OCI-LY7 (cell line): ENCODE measurements around the gene MICAL3. TPM values are rescaled to one million over a fixed set of nuclear protein-coding genes. Genes with fewer than 3 reads are reported as not detected.

Experiments
- BruUV-seq: library from RNA; stranded (reverse); fragments of 400-500 nt; replicated peaks from 2 replicates; lab custom pipeline; 2021; lab: Mats Ljungman, UMichigan
- CTCF ChIA-PET: fragments of 300-600 bp; sonication (Branson Sonifier 250); formaldehyde crosslinking; loops from one replicate; lab custom pipeline; 2022; ENCODE audit warnings: antibody characterized with exemption; ENCODE audit not compliant: unreplicated experiment; lab: Charles Lee
- POLR2A ChIA-PET: fragments of 300-600 bp; sonication (Branson Sonifier 250); formaldehyde crosslinking; loops from one replicate; lab custom pipeline; 2022; ENCODE audit warnings: antibody characterized with exemption; lab: Charles Lee
- DNase-seq: peaks from one replicate; pipeline ENCODE4 v3.0.0-alpha.2; 2015; ENCODE audit warnings: low spot score
- H2AFZ ChIP-seq: fragments of 200-600 bp; sonication (generic), shearing (Covaris generic); 2 replicates; pipeline ENCODE4 v1.6.1; 2014; ENCODE audit warnings: mild to moderate bottlenecking, antibody characterized with exemption, low read length, moderate library complexity
- H3K27ac ChIP-seq: fragments of 200-600 bp; sonication (generic); 2 replicates; pipeline ENCODE4 v1.5.1; 2014; ENCODE audit warnings: mixed run types, low read depth, mild to moderate bottlenecking, moderate library complexity, low read length, inconsistent platforms; ENCODE audit not compliant: poor library complexity, severe bottlenecking
- H3K36me3 ChIP-seq: fragments of 200-600 bp; sonication (generic); 2 replicates; pipeline ENCODE4 v1.6.1; 2014; ENCODE audit warnings: mild to moderate bottlenecking, antibody characterized with exemption, low read length, moderate library complexity, mixed read lengths; ENCODE audit not compliant: insufficient read depth
- H3K4me1 ChIP-seq: fragments of 200-600 bp; sonication (generic); 2 replicates; pipeline ENCODE4 v1.5.1; 2014; ENCODE audit warnings: mild to moderate bottlenecking, low read length; ENCODE audit not compliant: insufficient read depth, poor library complexity, severe bottlenecking
- H3K4me2 ChIP-seq: fragments of 200-600 bp; sonication (generic); 2 replicates; pipeline ENCODE4 v1.6.1; 2014; ENCODE audit warnings: mild to moderate bottlenecking, low read length
- H3K4me3 ChIP-seq: fragments of 200-600 bp; sonication (generic); 2 replicates; pipeline ENCODE4 v1.5.1; 2014; ENCODE audit warnings: mild to moderate bottlenecking, low read depth, low read length; ENCODE audit not compliant: poor library complexity, severe bottlenecking
- H3K79me2 ChIP-seq: fragments of 200-600 bp; sonication (generic); 2 replicates; pipeline ENCODE4 v1.6.1; 2016; ENCODE audit warnings: low read depth, mild to moderate bottlenecking, low read length, moderate library complexity, mixed read lengths; ENCODE audit not compliant: insufficient read depth
- H3K9me2 ChIP-seq: fragments of 200-600 bp; sonication (generic); 2 replicates; pipeline ENCODE4 v1.6.1; 2016; ENCODE audit warnings: mild to moderate bottlenecking, low read length, mixed read lengths; ENCODE audit not compliant: insufficient read depth
- H3K9me3 ChIP-seq: fragments of 200-600 bp; sonication (generic); 2 replicates; pipeline ENCODE4 v1.6.1; 2014; ENCODE audit warnings: mild to moderate bottlenecking, mixed run types, low read length, mixed read lengths
- H4K20me1 ChIP-seq: fragments of 200-600 bp; sonication (generic); 2 replicates; pipeline ENCODE4 v1.6.1; 2014; ENCODE audit warnings: mild to moderate bottlenecking, antibody characterized with exemption, low read length, moderate library complexity, mixed read lengths; ENCODE audit not compliant: insufficient read depth
- CTCF ChIP-seq: fragments of 200-600 bp; sonication (generic); conservative IDR thresholded peaks from 2 replicates; pipeline ENCODE4 v1.5.1; 2014; ENCODE audit warnings: mild to moderate bottlenecking, antibody characterized with exemption, low read length, moderate library complexity, mixed read lengths
- EZH2phosphoT487 ChIP-seq: fragments of 200-600 bp; sonication (generic); IDR thresholded peaks from 2 replicates; pipeline ENCODE4 v1.6.1; 2018; ENCODE audit warnings: low read depth, borderline replicate concordance, mild to moderate bottlenecking, mixed run types, antibody characterized with exemption, low read length, moderate library complexity, mixed read lengths
- intact Hi-C: fragments of 100-400 bp; cut with micrococcal nuclease; formaldehyde crosslinking; loops from one replicate; pipeline ENCODE4 v1.10.0; 2022; ENCODE audit not compliant: unreplicated experiment
- total RNA-seq, 2 experiments: library from RNA; depleted of rRNA in 1 of 2; stranded (reverse); fragments of >200 nt in 1 of 2; shearing (Covaris generic) in 1 of 2; gene quantifications; 2 replicates each; pipeline ENCODE4 v1.2.3, GENCODE V29; 2014 to 2022

Gene MICAL3
- total RNA-seq, 2 experiments from 2014 or later: 80.9 to 210 TPM

- no peak overlapping the region for H3K4me2 ChIP-seq
- H3K4me3 ChIP-seq: no peak overlapping the region
- H4K20me1 ChIP-seq: peaks cover 66% of the 10 kb centered on the region
- H3K27ac ChIP-seq: no peak overlapping the region
- peaks cover 100% of the 10 kb centered on the region for H3K79me2 ChIP-seq
- no peak overlapping the region for H2AFZ ChIP-seq
- ChIA-PET POLR2A (no interaction called here), CTCF (no interaction called here)
- H3K9me3 ChIP-seq: no peaks in the 10 kb centered on the region
- intact Hi-C loops: no loop called here
- no peak for DNase-seq
- H3K36me3 ChIP-seq: peaks cover 73% of the 10 kb centered on the region
- peaks cover 70% of the 10 kb centered on the region for H3K4me1 ChIP-seq
- TF ChIP-seq EZH2phosphoT487 (no peak), CTCF (no peak)
- no peaks in the 10 kb centered on the region for H3K9me2 ChIP-seq
- no TSS peak for BruUV-seq
Observed at GRCh38 chr22:17945156-17945887, 79.0 kb downstream of the MICAL3 start.

- TF ChIP-seq CTCF (no peak), EZH2phosphoT487 (no peak)
- peaks cover 76% of the 10 kb centered on the region for H3K4me1 ChIP-seq
- H3K4me2 ChIP-seq: no peak overlapping the region
- no peak overlapping the region for H3K4me3 ChIP-seq
- ChIA-PET CTCF (no interaction called here), POLR2A (interaction anchor here (0.7 kb wide), 1 partner anchor 32 kb away, joined by 3 read pairs; no protein-coding TSS in a partner anchor)
- peaks cover 66% of the 10 kb centered on the region for H4K20me1 ChIP-seq
- no peaks in the 10 kb centered on the region for H3K9me2 ChIP-seq
- H3K79me2 ChIP-seq: peaks cover 100% of the 10 kb centered on the region
- DNase-seq: no peak
- BruUV-seq: no TSS peak
- no peak overlapping the region for H3K27ac ChIP-seq
- no peak overlapping the region for H2AFZ ChIP-seq
- no peaks in the 10 kb centered on the region for H3K9me3 ChIP-seq
- H3K36me3 ChIP-seq: peaks cover 67% of the 10 kb centered on the region
- intact Hi-C loops: no loop called here
Observed at GRCh38 chr22:17944256-17944655, 80.1 kb downstream of the MICAL3 start.
